ENCODE measurements around the gene SEM1.
"Not testable (repeated sequence)": the region's sequence is repeated elsewhere in the genome, so short reads cannot be mapped to it uniquely, and the experiment has no call there.

SEM1 gene

DNA sequence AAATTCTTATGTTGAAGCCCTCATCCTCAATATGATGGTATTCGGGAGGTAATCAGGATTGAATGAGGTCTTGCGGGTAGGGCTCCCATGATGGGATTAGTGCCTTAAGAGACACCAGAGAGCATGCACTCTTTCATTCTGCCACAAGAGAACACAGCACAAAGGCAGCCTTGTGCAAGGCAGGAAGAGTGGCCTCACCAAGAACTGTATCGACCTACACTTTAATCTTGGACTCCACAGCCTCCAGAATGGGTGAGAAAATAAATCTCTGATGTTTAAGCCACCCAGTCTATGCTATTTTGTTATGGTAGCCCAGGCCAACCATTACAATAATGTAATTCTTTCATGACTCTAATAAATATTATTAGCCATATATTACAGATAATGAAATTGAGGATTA, 8.4 kb downstream of the SEM1 start:
- DNase-seq (ENCODE audit: low read depth): no peak

DNA sequence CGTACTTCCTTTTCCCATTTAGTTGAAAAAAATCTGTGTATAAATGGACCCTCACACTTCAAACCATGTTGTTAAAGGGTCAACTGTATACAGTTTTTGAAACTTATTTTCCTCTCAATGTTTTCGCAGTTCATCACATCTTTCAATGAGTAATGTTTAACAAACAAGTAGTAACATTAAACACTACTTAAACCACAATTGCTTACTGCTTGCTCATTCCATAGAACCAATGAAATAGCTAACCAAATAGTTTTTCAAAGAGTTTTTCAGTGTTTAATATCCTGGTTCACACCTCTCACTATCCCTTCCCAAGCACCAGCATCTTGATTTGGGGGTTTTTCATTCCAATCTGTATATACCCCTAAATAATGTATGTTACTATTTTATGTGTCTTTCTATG, 9.1 kb downstream of the SEM1 start:
- DNase-seq (ENCODE audit: low read depth): no peak

DNA sequence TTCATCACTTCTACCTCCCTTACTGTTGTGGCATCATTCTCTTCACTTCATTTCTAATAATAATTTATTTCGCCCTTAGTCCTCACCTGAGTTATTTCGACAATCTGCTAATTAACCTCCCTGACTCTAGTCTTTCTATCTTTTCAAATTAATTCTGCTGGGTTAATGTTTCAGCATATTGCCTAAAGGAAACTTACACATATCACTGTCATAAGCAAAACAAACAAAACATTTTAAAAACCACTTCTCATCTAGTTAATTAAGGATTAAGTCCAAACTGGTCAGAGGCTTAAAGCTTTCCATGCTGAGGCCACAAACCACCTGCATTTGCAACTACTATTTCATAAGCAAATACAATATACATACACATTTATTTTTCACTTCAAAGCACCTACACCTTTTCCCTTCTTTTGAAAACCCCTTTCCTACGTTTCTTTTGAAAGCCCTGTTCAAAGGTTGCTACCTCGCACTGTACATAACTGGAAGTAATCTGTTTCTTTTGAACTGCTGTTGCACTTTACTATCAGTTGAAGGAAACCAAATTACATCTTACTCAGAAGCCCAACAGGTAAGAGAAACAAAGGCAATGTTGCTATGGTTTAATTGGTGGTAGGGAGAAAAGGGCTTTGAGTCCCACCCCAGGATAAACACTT, 10.3 kb downstream of the SEM1 start:
- no peak for DNase-seq (ENCODE audit: low read depth)

DNA sequence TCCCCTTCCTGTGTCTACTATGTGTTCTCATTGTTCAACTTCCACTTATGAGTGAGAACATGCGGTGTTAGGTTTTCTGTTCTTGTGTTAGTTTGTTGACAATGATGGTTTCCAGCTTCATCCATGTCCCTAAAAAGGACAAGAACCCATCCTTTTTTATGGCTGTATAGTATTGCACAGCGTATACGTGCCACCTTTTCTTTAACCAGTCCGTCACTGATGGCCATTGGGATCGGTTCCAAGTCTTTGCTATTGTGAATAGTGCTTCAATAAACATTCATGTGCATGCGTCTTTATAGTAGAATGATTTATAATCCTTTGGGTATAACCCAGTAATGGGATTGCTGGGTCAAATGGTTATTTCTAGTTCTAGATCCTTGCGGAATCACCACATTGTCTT, 11.2 kb downstream of the SEM1 start:
- not testable (repeated sequence) for DNase-seq (ENCODE audit: low read depth)

DNA sequence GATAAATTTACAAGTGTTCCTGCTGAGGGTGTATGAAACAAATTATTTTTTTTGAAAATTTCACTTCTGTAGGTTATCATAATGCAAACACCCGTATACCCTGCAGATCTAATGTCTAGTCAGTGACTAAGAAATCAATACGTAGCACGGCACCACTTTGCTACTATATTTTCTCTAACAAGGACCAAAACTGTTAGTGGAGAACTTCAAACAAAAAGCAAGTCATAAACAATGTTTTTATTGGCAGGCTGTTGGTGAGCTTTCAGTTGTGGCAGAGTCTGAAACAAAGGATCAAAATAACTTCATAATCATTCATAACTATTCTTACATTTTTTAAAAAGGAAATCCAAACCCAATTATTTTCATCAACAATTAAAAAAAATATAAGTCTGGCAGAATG, 11.8 kb downstream of the SEM1 start:
- no peak for DNase-seq (ENCODE audit: low read depth)

DNA sequence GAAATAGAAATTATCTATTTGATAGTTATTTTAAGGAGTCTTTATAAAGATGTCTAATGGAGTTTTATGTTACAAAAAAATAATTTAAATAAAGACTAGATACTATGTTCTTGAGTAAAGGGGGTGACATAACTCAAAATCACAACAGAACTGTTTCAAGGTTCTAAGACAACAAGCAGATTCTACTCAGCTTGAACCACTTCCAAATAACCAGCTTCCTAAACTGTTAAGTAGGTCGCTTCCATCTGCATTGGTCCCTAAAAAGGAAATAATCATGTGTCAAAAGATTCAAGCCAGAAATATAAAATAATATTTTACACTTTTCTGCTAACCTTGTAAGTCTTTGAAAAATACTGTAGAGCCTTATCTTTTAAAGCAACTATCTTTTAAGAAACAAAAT, 14.1 kb downstream of the SEM1 start:
- no peak for DNase-seq (ENCODE audit: low read depth)

DNA sequence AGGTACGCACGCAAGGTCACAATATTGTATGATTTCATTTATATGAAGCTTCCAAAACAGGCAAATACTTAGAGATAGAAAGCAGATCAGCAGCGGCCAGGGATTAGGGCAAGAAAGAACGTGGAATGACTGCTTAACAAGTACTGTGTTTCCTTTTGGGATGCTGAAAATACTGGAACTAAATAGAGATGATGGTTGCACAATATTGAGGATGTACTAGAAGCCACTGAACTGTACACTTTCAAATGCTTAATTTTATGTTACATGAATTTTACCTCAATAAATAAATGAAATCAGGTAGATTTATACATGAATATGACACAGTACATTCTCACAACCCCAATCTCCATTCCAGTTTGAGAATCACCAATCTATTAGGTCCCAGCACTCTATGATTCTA, 15.6 kb downstream of the SEM1 start:
- no peak for DNase-seq (ENCODE audit: low read depth)

DNA sequence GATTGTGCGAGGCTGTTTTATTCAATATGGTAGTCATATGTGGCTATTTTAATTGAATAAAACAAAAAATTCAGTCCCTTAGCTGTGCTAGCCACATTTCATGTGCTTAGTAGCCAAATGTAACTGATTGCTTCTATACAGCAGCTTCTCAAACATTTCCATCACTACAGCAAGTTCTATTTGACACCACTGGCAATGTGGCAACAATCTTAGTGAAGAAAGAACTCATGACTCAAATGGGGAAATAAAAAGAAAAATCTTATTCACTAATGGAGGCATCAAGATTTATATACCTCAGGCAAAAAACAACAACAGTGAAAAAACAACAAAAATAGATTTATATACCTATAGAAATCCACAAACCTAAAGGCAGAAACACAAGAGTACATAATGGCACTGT, 17.9 kb downstream of the SEM1 start:
- DNase-seq (ENCODE audit: low read depth): no peak

DNA sequence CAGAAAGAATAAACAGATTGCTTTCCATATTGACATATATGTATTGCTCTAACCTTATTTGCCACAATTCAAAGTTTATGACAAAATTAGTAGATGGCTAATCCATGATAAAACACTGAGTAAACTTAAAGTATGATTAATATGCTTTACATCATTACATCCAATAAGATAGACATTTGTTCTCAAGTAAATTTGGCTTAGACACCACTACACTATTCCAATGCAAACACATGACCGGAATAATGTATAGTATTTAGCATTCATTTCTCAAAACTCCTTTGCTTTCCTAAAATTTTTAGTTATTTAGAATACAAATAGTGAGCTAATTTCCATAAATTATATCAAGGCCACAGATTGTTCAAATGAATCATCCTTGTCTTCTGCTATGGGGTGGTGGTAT, 20.2 kb downstream of the SEM1 start:
- DNase-seq (ENCODE audit: low read depth): no peak

DNA sequence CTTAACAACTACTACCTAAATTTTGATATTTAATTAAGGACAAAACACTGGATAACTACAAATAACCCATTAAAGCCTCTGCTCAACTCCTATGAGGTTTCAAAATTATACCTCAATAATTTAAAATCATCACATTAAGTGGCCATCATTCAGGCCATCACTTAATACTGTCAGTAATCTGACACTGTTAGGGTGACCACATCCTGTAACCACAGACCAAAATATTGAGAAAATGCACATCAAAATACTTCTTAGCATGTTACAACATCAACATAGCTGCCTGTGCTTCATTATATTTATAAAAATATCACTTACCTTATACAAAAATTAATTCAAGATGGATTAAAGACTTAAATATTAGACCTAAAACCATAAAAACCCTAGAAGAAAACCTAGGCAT, 23.3 kb downstream of the SEM1 start:
- DNase-seq (ENCODE audit: low read depth): no peak

DNA sequence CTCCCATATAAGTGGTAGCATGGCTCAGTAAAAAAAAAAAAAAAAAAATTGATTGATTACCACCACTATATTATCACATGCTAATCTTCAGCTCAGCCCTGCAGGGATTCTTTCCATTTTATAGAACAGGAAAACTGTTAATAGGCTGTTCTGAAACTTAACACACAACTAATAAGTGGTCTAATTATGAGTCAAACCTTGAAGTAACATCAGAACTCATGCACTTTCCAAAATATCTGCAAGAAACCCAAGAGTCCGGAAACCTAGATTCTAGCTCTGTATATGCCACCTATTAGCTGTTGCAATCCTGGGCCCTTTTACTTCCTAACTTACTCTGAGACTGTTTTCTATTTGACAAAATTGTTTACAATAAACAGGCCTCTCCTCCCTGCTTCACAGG, 23.9 kb downstream of the SEM1 start:
- DNase-seq (ENCODE audit: low read depth): no peak

DNA sequence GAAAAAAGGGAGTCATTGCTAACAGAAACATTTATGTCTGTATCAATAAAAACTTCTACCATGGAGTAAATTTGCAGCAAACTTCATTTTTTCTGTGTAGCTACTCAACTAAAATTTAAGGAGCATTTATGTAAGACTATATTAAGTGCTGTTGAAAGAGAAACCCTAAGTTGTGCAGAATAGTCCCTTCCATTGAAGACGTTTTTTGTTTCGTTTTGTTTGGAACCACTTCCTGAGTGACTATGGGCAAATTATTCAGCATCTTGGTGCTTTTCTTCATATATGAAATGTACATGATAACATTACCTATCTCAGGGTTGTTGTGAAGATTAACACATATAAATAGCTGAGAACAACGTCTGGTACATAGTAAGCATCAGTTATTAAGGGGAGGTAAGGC, 24.3 kb downstream of the SEM1 start:
- no peak for DNase-seq (ENCODE audit: low read depth)

DNA sequence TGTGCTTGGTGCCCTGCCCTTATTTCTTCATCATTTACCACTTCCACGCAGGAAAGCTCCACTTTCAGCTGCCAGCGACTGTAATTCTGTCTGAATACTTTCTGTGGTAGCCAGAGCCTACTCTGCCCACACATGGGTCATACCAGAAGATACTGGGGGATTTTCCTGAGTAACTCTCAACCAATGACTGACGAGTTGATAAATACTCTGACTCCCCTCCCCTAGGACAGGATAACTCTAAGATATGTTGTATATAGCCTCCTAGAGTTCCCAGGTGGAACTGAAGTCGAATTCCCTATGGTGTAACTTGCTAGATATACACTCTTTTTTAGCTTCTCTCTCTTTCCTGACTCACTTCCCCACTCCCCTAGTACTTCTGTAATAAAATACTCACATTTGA, 29.8 kb downstream of the SEM1 start:
- DNase-seq (ENCODE audit: low read depth): no peak

DNA sequence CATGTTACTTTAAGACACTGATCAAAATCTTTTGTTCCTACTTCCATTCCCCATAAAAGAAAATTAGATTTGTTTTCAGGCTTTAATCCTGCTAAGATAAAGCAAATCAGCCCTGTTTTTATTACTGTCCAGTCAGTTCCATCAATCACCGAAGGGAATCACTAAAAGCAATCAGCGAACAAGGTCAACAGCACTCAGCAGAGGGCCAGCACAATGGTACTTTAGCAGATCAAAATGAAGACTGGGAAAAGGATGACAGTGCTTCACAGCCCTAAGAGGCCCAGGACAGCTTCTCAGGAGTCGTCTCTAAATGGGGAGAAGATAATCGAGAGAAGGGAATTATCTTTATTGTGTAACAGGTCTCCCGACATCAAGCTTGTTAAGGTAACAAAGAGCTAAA, 32.7 kb downstream of the SEM1 start:
- no peak for DNase-seq (ENCODE audit: low read depth)

DNA sequence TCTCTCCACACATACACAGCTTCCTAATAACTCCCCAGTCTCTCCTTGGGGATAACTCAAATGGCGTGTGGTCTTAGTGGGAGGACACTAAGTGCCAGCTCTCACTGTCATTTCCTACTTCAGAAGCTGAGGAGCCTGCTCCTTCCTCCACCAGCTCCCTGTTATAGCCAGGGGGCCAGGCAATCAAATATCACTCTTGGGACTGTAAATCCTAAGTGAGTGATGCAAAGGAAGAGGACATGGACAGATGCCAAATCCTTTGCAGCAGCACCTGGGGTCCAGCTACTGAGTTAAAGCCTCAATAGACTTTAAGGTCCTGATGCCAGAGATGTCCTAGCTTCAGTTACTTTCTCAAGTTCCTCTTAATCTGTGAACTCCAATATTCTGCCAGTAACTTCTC, 34.1 kb downstream of the SEM1 start:
- DNase-seq (ENCODE audit: low read depth): no peak

DNA sequence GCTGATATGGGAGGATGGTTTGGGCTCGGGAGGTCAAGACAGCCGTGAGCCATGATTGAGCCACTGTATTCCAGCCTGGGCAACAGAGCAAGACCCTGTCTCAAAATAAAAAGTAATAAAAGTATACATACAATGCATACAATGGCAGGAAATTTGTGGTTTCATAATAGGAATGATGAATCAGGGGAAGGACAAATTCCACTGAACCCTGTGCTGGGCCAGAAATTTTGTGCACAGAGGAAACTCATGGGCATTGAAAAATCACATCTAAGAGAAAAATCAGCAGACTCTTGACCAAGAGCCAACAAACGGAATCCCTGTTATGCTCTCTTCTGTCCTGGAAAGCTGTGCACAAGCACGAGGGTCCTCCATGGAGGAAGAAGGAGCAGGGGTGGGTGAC, 35.1 kb downstream of the SEM1 start:
- no peak for DNase-seq (ENCODE audit: low read depth)

DNA sequence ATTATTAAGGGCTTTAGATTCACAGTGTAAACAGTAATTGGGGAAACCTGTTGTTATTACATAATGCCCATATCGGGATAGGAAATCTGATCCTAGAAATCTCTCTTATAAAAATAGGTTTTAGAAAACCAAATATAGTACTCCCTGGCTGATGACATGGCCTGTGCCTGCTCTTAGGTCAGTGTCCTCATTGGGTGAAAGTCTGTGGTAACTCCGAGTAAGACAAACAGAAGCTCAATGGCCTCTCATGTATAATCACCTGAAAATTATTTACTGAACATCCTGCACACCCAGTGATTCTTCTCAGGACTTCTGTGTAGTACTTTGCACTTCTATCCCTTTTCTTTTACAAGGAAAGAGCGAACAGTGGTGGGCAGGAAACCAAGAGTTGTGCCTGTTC, 37.8 kb downstream of the SEM1 start:
- no peak for DNase-seq (ENCODE audit: low read depth)

DNA sequence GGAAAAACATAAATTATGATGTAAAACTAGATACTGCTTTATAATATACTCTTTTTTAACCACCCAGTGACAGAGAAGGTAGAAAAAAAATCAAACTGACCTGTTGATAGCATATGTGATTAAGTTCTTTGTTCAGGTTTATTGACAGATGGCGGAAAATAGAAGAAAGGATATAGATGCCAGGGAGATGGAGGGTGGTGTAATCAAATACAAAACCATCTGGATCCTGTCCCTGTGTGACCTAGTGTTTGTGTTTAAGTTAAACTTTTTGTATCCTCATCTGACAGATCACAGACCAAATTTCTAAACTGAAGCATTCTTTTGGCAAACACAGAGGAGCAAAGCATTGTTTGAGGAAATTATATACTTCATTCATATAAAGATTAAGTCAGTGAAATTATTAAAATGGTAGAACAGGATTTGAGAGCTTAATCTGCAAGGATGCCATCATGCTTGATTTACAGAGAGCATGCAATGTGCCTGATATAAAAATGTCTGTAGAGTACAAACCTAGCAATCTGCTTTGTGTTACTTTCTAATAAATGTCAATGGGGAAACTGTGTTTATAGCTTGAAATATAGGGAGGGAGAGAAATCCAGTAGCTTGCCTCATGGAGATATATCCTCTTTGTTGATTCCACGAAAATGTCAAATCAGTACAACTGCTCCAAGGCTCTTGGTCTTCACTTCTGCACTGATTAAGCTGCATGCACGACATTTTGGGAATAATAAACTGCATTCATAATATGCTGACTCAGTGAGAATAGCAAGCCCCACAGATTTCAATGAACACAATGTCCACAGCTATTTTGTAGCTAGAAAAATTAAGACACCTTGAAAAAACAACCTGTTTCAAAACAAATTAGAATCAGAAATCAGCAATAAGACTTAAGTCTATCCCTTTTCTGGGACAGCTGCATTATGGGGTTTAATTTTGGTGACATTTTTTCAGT, 39.0 kb downstream of the SEM1 start:
- no peak for DNase-seq (ENCODE audit: low read depth)

DNA sequence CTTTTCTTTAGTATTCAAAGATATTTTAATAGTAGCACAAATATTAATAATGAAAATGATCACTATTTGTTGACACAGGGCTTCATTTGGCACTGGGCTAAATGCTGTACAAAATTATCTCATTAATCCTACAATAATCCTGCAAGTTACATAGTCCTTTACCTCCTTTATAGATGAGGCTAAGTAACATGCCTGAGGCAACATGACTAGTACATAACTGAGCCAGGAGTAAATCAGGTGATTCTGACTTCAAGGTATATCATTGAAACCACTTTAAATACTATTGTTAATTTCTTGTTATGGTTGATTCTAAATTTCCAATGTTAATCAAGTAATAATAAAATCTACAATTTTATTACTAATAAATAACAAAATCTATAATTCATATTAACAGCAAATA, 39.8 kb downstream of the SEM1 start:
- DNase-seq (ENCODE audit: low read depth): no peak

DNA sequence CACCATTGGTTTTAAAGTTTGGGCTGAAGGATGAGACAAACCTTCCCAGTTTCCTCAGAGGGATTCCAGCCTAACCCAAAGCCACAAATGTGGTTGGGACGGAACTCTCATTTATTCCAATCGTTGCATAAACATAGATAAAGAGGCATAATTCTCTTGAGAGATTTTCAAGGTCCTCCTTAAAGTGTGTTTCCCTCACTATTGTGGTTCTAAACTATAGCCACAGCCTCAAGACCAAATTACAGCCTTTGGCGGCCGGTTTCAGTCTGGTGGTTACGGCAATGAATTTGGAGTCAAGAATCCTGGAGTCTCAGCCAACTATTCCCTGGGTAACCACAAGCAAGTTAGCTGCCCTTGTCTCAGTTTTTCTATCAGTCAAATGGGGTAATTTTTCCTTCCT, 42.6 kb downstream of the SEM1 start:
- DNase-seq (ENCODE audit: low read depth): no peak

DNA sequence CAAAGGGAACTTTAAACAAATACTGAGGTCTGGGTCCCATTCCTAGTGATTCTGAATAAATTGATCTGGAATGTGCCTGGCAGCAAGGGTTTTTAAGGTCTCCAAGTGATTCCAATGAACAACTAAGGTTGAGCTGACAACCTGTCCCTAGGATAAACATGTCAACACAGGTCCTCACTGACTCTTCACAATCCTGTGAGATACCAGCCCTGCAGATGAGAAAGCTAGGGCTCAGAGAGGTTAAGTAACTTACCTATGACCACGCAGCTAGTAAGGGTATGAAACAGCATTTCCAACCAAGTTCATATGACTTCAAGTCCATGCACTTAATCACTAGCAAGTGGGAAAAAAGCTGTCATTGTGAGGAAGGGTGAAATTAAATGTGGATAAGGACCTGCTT, 44.0 kb downstream of the SEM1 start:
- no peak for DNase-seq (ENCODE audit: low read depth)

DNA sequence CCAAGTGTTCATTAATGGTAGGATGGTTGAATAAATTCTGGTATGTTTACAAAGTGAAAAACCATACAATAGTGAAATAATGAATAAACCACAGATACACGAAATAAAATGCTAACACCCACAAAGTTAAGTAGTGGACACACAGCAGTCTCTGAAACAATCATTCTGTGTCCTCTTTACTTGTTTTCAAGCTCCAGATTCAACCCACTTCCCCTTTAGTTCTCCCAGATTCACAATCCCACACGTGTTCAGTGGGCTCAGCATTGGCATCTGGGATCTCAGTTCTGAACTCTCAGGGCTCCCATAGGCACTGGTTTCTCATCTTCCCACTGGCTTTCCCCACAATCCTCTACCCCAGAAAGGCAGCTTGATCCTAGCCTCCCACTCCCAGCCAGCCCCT, 44.9 kb downstream of the SEM1 start:
- DNase-seq (ENCODE audit: low read depth): no peak

DNA sequence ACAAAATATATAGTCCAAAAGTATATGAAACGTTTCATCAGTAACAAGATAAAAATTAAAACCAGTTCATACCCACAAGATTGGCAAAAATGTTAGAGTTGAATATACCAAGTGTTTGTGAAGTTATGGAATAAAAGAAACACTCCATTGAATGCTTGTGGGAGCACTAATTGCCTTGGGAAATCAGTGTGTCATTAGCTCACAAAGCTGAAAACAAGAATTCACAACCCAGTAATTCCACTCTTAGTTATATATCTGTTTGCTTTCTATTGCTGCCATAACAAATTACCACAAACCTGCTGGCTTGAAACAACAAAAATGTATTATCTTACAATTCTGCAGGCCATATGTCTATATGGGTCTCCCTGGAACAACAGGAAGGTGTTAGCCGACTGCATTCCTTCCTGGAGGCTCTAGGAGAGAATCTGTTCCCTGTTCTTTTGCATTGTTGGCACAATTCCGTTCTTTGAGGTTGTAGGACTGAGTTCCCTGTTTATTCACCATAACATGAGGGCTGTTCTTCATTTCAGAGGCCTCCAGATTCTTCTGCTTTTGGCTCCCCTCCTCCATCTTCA, 45.7 kb downstream of the SEM1 start:
- no peak for DNase-seq (ENCODE audit: low read depth)

Measured in activated T-cell treated with anti-CD3 and anti-CD28 coated beads for 1 hour (primary cell).